HEK293 (cell line): ENCODE data around the gene DUSP2.
"Not testable (repeated sequence)": the region's sequence is repeated elsewhere in the genome, so short reads cannot be mapped to it uniquely, and the experiment has no call there.

Experiments
- CTCF ChIA-PET: fragments of 350-600 bp; formaldehyde crosslinking; extraction: SDS; loops from one replicate; lab custom pipeline; 2021; ENCODE audit warnings: antibody characterized with exemption; lab: Yijun Ruan, JAX
- POLR2A ChIA-PET: fragments of 300-600 bp; formaldehyde crosslinking; extraction: SDS; loops from one replicate; lab custom pipeline; 2020; ENCODE audit warnings: antibody characterized with exemption, inconsistent platforms; lab: Yijun Ruan, JAX
- H3K27ac ChIP-seq: fragments of 200-500 bp; sonication (Bioruptor generic); 2 replicates; pipeline ENCODE4 v1.5.1; 2014; ENCODE audit warnings: low read depth, low read length, control low read depth, inconsistent platforms; ENCODE audit errors: extremely low read depth
- H3K36me3 ChIP-seq, 2 experiments: fragments of 200-500 bp in 1 of 2; sonication (Bioruptor generic) in 1 of 2; 1 replicate in 1 of 2; 2 replicates in 1 of 2; pipeline ENCODE4 v1.5.1; 2014 to 2017; ENCODE audit warnings: inconsistent platforms in 2 of 2, low read length in 2 of 2; ENCODE audit not compliant: control insufficient read depth in 2 of 2, insufficient read depth in 1 of 2
- H3K4me1 ChIP-seq: fragments of 200-500 bp; sonication (Bioruptor generic); 2 replicates; pipeline ENCODE4 v1.5.1; 2014; ENCODE audit warnings: mild to moderate bottlenecking, low read length, inconsistent platforms; ENCODE audit not compliant: control insufficient read depth, insufficient read depth
- H3K4me3 ChIP-seq: 2 replicates; pipeline ENCODE4 v1.5.1; 2011; ENCODE audit warnings: low read depth, mild to moderate bottlenecking, control low read depth, low read length, moderate library complexity
- H3K9me3 ChIP-seq: fragments of 200-500 bp; sonication (Bioruptor generic); 2 replicates; pipeline ENCODE4 v1.5.1; 2014; ENCODE audit warnings: low read depth, low read length, inconsistent platforms; ENCODE audit not compliant: control insufficient read depth, insufficient read depth
- EGR2 ChIP-seq: fragments of 450-650 bp; formaldehyde crosslinking; IDR thresholded peaks from 2 replicates; pipeline ENCODE4 v1.5.1; 2016; ENCODE audit warnings: low read depth, missing biosample characterization, missing genetic modification characterization
- SP2 ChIP-seq: fragments of 450-650 bp; formaldehyde crosslinking; IDR thresholded peaks from 2 replicates; pipeline ENCODE4 v1.5.1; 2016; ENCODE audit warnings: missing biosample characterization, missing genetic modification characterization
- ZFHX2 ChIP-seq: fragments of 450-650 bp; formaldehyde crosslinking; conservative IDR thresholded peaks from 2 replicates; pipeline ENCODE4 v1.5.1; 2016; ENCODE audit warnings: missing biosample characterization, missing genetic modification characterization
- ZFP69B ChIP-seq: fragments of 450-650 bp; formaldehyde crosslinking; IDR thresholded peaks from 2 replicates; pipeline ENCODE4 v1.5.1; 2016; ENCODE audit warnings: missing biosample characterization, missing genetic modification characterization
- ZNF121 ChIP-seq: fragments of 450-650 bp; formaldehyde crosslinking; IDR thresholded peaks from 2 replicates; pipeline ENCODE4 v1.5.1; 2016; ENCODE audit warnings: missing biosample characterization, missing genetic modification characterization
- ZNF366 ChIP-seq: fragments of 450-650 bp; formaldehyde crosslinking; conservative IDR thresholded peaks from 2 replicates; pipeline ENCODE4 v1.5.1; 2016; ENCODE audit warnings: missing biosample characterization, missing genetic modification characterization
- ZNF37A ChIP-seq: fragments of 450-650 bp; IDR thresholded peaks from 2 replicates; pipeline ENCODE4 v1.5.1; 2018; ENCODE audit warnings: missing biosample characterization, missing genetic modification characterization
- ZNF391 ChIP-seq: fragments of 450-650 bp; formaldehyde crosslinking; IDR thresholded peaks from 2 replicates; pipeline ENCODE4 v1.5.1; 2016; ENCODE audit warnings: low read depth, missing biosample characterization, missing genetic modification characterization, borderline replicate concordance
- ZNF423 ChIP-seq: fragments of 450-650 bp; formaldehyde crosslinking; IDR thresholded peaks from 2 replicates; pipeline ENCODE4 v1.5.1; 2016; ENCODE audit warnings: missing biosample characterization, missing genetic modification characterization
- ZNF707 ChIP-seq: fragments of 450-650 bp; formaldehyde crosslinking; IDR thresholded peaks from 2 replicates; pipeline ENCODE4 v1.5.1; 2016; ENCODE audit warnings: missing biosample characterization, missing genetic modification characterization
- ZNF777 ChIP-seq: fragments of 450-650 bp; formaldehyde crosslinking; IDR thresholded peaks from 2 replicates; pipeline ENCODE4 v1.5.1; 2017; ENCODE audit warnings: missing biosample characterization, missing genetic modification characterization, borderline replicate concordance
- TF ChIP-seq, protein P1 (sequence below): fragments of 450-650 bp; formaldehyde crosslinking; IDR thresholded peaks from 2 replicates; pipeline ENCODE4 v1.5.1; 2017; ENCODE audit warnings: missing biosample characterization, missing genetic modification characterization
- TF ChIP-seq, protein P2 (sequence below): fragments of 450-650 bp; formaldehyde crosslinking; IDR thresholded peaks from 2 replicates; pipeline ENCODE4 v1.5.1; 2016; ENCODE audit warnings: missing biosample characterization, missing genetic modification characterization
- TF ChIP-seq, protein P3 (sequence below): fragments of 450-650 bp; formaldehyde crosslinking; IDR thresholded peaks from 2 replicates; pipeline ENCODE4 v1.5.1; 2016; ENCODE audit warnings: missing biosample characterization, missing genetic modification characterization
- TF ChIP-seq, protein P4 (sequence below): fragments of 450-650 bp; formaldehyde crosslinking; conservative IDR thresholded peaks from 2 replicates; pipeline ENCODE4 v1.5.1; 2016; ENCODE audit warnings: low read depth, missing biosample characterization, missing genetic modification characterization

Gene DUSP2

DNA sequence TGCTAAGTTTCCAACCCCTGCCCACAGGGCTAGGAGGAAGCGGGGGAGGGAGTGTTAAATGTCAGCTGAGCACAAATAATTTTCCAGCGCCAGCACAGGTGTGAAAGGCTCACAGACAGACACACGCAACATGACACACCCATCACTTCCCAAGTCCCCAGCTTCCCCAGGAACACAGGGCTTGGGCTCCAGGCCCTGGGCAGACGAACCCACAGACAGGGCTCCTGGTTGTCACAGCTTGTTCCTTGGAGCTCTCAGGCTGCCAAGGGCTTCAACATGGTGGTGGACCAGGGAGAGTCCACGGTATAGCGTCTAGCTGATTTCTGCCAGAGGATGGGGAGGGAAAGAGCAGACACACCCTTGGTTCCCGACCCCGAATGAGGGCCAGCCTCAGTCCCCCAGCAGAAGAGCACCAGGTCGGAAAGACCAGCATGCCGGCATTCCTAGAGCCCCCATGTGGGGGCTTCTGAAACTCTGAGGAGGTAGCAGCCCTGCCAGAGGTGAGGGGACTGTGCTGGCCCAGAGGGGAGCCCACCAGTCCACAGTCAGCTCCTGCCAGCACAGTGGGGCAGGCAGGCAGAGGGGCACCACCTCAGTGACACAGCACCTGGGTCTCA lies 1.9 kb downstream of the DUSP2 start:
- H3K36me3 ChIP-seq: no peaks in the 10 kb centered on the region
- TF ChIP-seq, protein P1, sequence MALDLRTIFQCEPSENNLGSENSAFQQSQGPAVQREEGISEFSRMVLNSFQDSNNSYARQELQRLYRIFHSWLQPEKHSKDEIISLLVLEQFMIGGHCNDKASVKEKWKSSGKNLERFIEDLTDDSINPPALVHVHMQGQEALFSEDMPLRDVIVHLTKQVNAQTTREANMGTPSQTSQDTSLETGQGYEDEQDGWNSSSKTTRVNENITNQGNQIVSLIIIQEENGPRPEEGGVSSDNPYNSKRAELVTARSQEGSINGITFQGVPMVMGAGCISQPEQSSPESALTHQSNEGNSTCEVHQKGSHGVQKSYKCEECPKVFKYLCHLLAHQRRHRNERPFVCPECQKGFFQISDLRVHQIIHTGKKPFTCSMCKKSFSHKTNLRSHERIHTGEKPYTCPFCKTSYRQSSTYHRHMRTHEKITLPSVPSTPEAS (tag by site-specific recombination): no peak
- TF ChIP-seq ZNF391 (no peak), ZNF121 (no peak), ZFP69B (tag by site-specific recombination) (no peak), ZNF707 (tag by site-specific recombination) (no peak), SP2 (no peak), ZNF423 (tag by site-specific recombination) (no peak), ZNF37A (tag by site-specific recombination) (no peak), ZNF777 (tag by site-specific recombination) (no peak)
- no peaks in the 10 kb centered on the region for H3K9me3 ChIP-seq
- peaks cover 8% of the 10 kb centered on the region; the same call in 1 of the 2 replicates for H3K4me1 ChIP-seq
- H3K4me3 ChIP-seq: no peak overlapping the region
- CTCF ChIA-PET: interaction anchor here (2.3 to 10.0 kb wide), 2 partner anchors 27 to 32 kb away, joined by 5 to 142 read pairs; partner anchors contain the start of gene ADRA2B
- POLR2A ChIA-PET: no interaction called here
- H3K27ac ChIP-seq: no peak overlapping the region

DNA sequence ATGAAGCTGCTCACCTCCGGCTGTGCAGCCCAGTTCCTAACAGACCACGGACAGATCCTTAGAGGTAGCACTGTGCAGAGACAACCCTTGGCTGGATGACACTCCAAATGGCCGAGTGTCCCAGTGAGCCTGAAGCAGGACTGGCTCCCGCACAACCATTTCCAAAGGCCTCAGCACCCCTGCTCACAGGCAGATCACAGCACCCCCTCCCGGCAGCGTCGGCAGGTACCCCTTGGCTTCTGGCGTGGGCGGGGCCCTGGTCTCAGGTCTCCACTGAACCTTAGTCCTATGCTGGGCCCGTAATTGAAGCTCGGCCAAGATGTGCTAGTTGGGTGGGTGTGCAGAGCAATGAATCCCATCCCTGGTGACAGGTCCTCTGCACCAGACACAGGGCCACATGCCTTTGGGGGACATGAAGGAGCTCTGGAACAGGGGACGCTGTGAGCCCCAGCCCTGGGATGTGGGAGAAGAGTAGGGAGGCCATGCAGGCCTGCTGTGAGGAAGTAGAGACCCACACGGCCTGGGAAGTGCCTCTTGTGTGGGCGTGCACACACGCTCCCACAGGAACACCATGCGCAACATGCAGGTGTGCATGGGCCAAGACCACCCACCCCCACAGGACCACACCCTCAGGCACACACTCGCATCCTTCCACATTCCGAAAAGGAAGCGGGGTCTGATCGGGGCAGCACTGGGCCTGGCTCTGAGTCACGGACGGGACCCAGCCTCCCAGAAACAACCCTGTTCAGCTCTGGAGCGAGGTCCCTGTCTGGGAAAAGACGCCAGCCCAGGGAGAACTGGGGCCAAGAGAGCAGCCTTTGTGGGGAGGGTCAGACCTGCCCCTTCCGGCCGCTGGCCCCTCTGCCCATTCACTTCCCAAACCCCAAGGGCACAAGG lies 2.8 kb downstream of the DUSP2 start:
- H3K36me3 ChIP-seq: no peaks in the 10 kb centered on the region
- ChIA-PET CTCF (interaction anchor here (0.9 to 10.0 kb wide), 4 partner anchors 12 to 122 kb away, joined by 3 to 142 read pairs (median 4); partner anchors contain the start of gene ADRA2B), POLR2A (no interaction called here)
- no peak overlapping the region for H3K27ac ChIP-seq
- no peak overlapping the region for H3K4me3 ChIP-seq
- no peaks in the 10 kb centered on the region for H3K9me3 ChIP-seq
- H3K4me1 ChIP-seq: no peaks in the 10 kb centered on the region
- peak; percentile 52 for TF ChIP-seq EGR2
- TF ChIP-seq ZNF366 (tag by site-specific recombination): no peak
- TF ChIP-seq, protein P2, sequence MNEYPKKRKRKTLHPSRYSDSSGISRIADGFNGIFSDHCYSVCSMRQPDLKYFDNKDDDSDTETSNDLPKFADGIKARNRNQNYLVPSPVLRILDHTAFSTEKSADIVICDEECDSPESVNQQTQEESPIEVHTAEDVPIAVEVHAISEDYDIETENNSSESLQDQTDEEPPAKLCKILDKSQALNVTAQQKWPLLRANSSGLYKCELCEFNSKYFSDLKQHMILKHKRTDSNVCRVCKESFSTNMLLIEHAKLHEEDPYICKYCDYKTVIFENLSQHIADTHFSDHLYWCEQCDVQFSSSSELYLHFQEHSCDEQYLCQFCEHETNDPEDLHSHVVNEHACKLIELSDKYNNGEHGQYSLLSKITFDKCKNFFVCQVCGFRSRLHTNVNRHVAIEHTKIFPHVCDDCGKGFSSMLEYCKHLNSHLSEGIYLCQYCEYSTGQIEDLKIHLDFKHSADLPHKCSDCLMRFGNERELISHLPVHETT: no peak
- peak; percentile 70 for TF ChIP-seq ZFHX2 (tag by site-specific recombination)
- TF ChIP-seq, protein P3, sequence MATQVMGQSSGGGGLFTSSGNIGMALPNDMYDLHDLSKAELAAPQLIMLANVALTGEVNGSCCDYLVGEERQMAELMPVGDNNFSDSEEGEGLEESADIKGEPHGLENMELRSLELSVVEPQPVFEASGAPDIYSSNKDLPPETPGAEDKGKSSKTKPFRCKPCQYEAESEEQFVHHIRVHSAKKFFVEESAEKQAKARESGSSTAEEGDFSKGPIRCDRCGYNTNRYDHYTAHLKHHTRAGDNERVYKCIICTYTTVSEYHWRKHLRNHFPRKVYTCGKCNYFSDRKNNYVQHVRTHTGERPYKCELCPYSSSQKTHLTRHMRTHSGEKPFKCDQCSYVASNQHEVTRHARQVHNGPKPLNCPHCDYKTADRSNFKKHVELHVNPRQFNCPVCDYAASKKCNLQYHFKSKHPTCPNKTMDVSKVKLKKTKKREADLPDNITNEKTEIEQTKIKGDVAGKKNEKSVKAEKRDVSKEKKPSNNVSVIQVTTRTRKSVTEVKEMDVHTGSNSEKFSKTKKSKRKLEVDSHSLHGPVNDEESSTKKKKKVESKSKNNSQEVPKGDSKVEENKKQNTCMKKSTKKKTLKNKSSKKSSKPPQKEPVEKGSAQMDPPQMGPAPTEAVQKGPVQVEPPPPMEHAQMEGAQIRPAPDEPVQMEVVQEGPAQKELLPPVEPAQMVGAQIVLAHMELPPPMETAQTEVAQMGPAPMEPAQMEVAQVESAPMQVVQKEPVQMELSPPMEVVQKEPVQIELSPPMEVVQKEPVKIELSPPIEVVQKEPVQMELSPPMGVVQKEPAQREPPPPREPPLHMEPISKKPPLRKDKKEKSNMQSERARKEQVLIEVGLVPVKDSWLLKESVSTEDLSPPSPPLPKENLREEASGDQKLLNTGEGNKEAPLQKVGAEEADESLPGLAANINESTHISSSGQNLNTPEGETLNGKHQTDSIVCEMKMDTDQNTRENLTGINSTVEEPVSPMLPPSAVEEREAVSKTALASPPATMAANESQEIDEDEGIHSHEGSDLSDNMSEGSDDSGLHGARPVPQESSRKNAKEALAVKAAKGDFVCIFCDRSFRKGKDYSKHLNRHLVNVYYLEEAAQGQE (tag by site-specific recombination): peak; percentile 55; the same call in 1 of the 2 replicates
- TF ChIP-seq, protein P4, sequence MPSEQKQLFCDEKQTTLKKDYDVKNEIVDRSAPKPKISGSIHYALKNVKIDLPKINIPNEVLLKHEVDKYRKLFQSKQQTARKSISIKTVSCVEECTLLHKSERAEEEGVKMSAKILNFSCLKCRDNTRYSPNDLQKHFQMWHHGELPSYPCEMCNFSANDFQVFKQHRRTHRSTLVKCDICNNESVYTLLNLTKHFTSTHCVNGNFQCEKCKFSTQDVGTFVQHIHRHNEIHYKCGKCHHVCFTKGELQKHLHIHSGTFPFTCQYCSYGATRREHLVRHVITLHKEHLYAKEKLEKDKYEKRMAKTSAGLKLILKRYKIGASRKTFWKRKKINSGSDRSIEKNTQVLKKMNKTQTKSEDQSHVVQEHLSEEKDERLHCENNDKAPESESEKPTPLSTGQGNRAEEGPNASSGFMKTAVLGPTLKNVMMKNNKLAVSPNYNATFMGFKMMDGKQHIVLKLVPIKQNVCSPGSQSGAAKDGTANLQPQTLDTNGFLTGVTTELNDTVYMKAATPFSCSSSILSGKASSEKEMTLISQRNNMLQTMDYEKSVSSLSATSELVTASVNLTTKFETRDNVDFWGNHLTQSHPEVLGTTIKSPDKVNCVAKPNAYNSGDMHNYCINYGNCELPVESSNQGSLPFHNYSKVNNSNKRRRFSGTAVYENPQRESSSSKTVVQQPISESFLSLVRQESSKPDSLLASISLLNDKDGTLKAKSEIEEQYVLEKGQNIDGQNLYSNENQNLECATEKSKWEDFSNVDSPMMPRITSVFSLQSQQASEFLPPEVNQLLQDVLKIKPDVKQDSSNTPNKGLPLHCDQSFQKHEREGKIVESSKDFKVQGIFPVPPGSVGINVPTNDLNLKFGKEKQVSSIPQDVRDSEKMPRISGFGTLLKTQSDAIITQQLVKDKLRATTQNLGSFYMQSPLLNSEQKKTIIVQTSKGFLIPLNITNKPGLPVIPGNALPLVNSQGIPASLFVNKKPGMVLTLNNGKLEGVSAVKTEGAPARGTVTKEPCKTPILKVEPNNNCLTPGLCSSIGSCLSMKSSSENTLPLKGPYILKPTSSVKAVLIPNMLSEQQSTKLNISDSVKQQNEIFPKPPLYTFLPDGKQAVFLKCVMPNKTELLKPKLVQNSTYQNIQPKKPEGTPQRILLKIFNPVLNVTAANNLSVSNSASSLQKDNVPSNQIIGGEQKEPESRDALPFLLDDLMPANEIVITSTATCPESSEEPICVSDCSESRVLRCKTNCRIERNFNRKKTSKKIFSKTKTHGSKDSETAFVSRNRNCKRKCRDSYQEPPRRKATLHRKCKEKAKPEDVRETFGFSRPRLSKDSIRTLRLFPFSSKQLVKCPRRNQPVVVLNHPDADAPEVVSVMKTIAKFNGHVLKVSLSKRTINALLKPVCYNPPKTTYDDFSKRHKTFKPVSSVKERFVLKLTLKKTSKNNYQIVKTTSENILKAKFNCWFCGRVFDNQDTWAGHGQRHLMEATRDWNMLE (tag by site-specific recombination): no peak

DNA sequence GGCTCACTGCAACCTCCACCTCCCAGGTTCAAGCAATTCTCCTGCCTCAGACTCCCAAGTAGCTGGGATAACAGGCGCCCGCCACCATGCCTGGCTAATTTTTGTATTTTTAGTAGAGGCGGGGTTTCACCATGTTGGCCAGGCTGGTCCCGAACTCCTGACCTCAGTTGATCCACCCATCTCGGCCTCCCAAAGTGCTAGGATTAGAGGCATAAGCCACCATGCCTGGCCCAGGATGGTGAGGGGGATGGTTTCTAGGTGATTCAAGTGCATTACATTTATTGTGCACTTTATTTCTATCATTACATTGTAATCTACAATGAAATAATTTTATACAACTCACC lies 3.6 kb downstream of the DUSP2 start:
- H3K4me3 ChIP-seq, H3K4me1 ChIP-seq, H3K9me3 ChIP-seq, POLR2A ChIA-PET, H3K27ac ChIP-seq, H3K36me3 ChIP-seq: not testable (repeated sequence)
- CTCF ChIA-PET: interaction anchor here (0.9 to 10.0 kb wide), 4 partner anchors 11 to 123 kb away, joined by 3 to 142 read pairs (median 4); partner anchors contain the start of gene ADRA2B
